Measurements from ENCODE around the gene JMJD1C.

The JMJD1C gene

DNA sequence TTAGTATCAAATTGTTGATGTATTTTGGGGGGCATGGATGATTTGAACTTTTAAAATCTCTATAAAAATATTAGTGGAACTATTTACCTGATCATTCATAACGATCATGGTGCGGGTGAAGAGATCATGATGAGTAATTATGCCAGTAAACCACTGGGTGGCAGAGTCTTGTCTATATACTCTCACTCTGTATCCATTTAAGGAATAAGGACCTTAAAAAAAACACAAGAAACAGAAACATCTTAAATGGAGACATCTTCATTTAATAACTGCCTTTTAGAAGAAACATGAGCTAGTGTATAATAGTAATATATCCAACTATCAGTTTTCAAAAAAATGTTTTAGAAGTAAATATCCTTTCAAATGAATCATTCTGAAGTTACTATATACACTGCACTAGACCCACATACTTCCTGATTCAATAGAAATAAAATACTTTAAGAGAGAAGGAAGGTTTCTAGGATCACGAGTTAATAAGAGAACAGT is 248.6 kb downstream of the JMJD1C start:
- no peak for DNase-seq (ENCODE audit: low spot score)
- Histone ChIP-seq H3K79me1 (ENCODE audit: low read depth, low read length) (no peaks in the 10 kb centered on the region), H3K4me3 (ENCODE audit: low read length in 2 of 2) (no peak overlapping the region), H3K23ac (ENCODE audit: low read depth, low read length, poor library complexity) (no peak overlapping the region), H2BK5ac (ENCODE audit: low read length) (no peak overlapping the region), H4K91ac (ENCODE audit: low read depth, low read length, poor library complexity) (no peak overlapping the region), H3K14ac (ENCODE audit: low read length) (no peak overlapping the region), H2AK5ac (ENCODE audit: low read depth, low read length) (no peak overlapping the region), H3K4me1 (ENCODE audit: control insufficient read depth in 2 of 2, insufficient read depth in 1 of 2, low read depth in 1 of 2, low read length in 2 of 2) (no peaks in the 10 kb centered on the region), H2BK12ac (ENCODE audit: low read length) (no peak overlapping the region), H3K18ac (ENCODE audit: low read length) (no peak overlapping the region), H3K4ac (ENCODE audit: low read length) (no peak overlapping the region), H2AFZ (ENCODE audit: low read length) (no peak overlapping the region), H2BK15ac (ENCODE audit: low read length) (no peak overlapping the region), H3K27me3 (ENCODE audit: control insufficient read depth in 3 of 3, insufficient read depth in 3 of 3, low read depth in 1 of 3, low read length in 3 of 3) (no peaks in the 10 kb centered on the region), H3K9me3 (replicated peaks in 1 of 2; ENCODE audit: control insufficient read depth in 2 of 2, insufficient read depth in 1 of 2, low read depth in 1 of 2, low read length in 2 of 2) (peaks cover 0 to under 1% of the 10 kb centered on the region in 2 donors), H2BK120ac (ENCODE audit: low read depth, low read length) (no peak overlapping the region), H3K36me3 (replicated peaks in 1 of 2; ENCODE audit: control insufficient read depth in 2 of 2, insufficient read depth in 2 of 2, low read length in 2 of 2) (peaks cover 8 to 52% of the 10 kb centered on the region in 2 donors), H3K27ac (replicated peaks; ENCODE audit: low read length) (no peak overlapping the region), H3K4me2 (ENCODE audit: insufficient read depth, low read length, poor library complexity, severe bottlenecking) (no peak overlapping the region), H3K9ac (ENCODE audit: low read depth, low read length, poor library complexity) (no peak overlapping the region), H4K8ac (ENCODE audit: low read depth, low read length) (no peak overlapping the region)
- WGBS, 2 donors (ENCODE audit: extremely low coverage in 2 of 2, insufficient read length in 2 of 2, insufficient replicate concordance in 1 of 2), result no CpG with 5 or more reads among the region's 3 CpGs

DNA sequence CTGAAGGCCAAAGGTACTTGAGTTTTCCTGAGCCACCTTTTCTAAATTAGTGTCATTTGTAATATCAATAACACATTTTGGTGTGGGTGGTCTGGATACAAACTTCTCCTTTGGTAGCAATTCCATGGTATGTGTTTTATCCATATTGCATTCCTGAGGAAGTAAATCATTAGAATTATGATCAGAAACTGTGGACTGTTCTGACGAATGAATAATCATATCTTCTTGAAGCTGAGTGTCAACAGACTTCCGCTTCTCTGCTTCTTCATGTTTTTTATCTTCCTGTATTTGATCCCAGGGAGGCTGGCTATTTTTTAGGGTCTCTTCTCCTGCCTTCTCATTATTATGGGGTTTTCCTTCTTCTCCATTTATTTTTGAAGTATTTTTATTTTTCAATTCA is 251.2 kb downstream of the JMJD1C start:
- no peak for DNase-seq (ENCODE audit: low spot score)
- H3K9ac ChIP-seq (ENCODE audit: low read depth, low read length, poor library complexity), result no peak overlapping the region
- peaks cover 8 to 73% of the 10 kb centered on the region in 2 donors for H3K36me3 ChIP-seq (replicated peaks in 1 of 2; ENCODE audit: control insufficient read depth in 2 of 2, insufficient read depth in 2 of 2, low read length in 2 of 2)
- H3K4me3 ChIP-seq (ENCODE audit: low read length in 2 of 2), result no peak overlapping the region
- H3K23ac ChIP-seq (ENCODE audit: low read depth, low read length, poor library complexity), result no peak overlapping the region
- no peak overlapping the region for H2AFZ ChIP-seq (ENCODE audit: low read length)
- H2BK12ac ChIP-seq (ENCODE audit: low read length), result no peak overlapping the region
- no peak overlapping the region for H3K4ac ChIP-seq (ENCODE audit: low read length)
- no peak overlapping the region for H3K14ac ChIP-seq (ENCODE audit: low read length)
- no peak overlapping the region for H2BK120ac ChIP-seq (ENCODE audit: low read depth, low read length)
- no peak overlapping the region for H2BK15ac ChIP-seq (ENCODE audit: low read length)
- H3K4me2 ChIP-seq (ENCODE audit: insufficient read depth, low read length, poor library complexity, severe bottlenecking), result no peak overlapping the region
- H4K91ac ChIP-seq (ENCODE audit: low read depth, low read length, poor library complexity), result no peak overlapping the region
- no peak overlapping the region for H3K18ac ChIP-seq (ENCODE audit: low read length)
- no peak overlapping the region for H4K8ac ChIP-seq (ENCODE audit: low read depth, low read length)
- peaks cover 0 to 5% of the 10 kb centered on the region in 2 donors for H3K9me3 ChIP-seq (replicated peaks in 1 of 2; ENCODE audit: control insufficient read depth in 2 of 2, insufficient read depth in 1 of 2, low read depth in 1 of 2, low read length in 2 of 2)
- no peak overlapping the region for H3K27ac ChIP-seq (replicated peaks; ENCODE audit: low read length)
- no CpG with 5 or more reads among the region's 2 CpGs for WGBS, 2 donors (ENCODE audit: extremely low coverage in 2 of 2, insufficient read length in 2 of 2, insufficient replicate concordance in 1 of 2)
- no peaks in the 10 kb centered on the region for H3K27me3 ChIP-seq (ENCODE audit: control insufficient read depth in 3 of 3, insufficient read depth in 3 of 3, low read depth in 1 of 3, low read length in 3 of 3)
- H2AK5ac ChIP-seq (ENCODE audit: low read depth, low read length), result no peak overlapping the region
- no peaks in the 10 kb centered on the region for H3K79me1 ChIP-seq (ENCODE audit: low read depth, low read length)
- no peak overlapping the region for H2BK5ac ChIP-seq (ENCODE audit: low read length)
- no peaks in the 10 kb centered on the region for H3K4me1 ChIP-seq (ENCODE audit: control insufficient read depth in 2 of 2, insufficient read depth in 1 of 2, low read depth in 1 of 2, low read length in 2 of 2)

DNA sequence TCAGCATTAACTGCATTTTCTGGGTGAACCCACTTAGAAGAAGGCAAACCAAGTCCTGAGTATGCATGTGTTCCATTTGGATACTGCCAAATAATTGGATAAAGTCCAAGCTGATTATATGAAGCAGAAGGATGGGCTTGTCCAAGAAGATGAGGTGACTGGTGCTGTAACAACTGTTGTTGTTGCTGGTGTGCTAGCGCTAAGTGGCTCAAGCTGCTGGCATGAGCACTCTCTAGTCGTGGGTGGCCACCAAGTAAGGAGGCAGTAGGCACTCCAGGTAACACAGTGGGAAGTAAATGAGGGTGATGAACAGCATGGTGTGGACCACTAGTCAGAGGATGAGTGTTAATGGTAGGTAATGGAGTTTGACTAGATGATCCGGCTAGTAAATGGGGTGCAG is 252.3 kb downstream of the JMJD1C start:
- no peak overlapping the region for H4K91ac ChIP-seq (ENCODE audit: low read depth, low read length, poor library complexity)
- no CpG with 5 or more reads among the region's 3 CpGs for WGBS, 2 donors (ENCODE audit: extremely low coverage in 2 of 2, insufficient read length in 2 of 2, insufficient replicate concordance in 1 of 2)
- no peak overlapping the region for H4K8ac ChIP-seq (ENCODE audit: low read depth, low read length)

DNA sequence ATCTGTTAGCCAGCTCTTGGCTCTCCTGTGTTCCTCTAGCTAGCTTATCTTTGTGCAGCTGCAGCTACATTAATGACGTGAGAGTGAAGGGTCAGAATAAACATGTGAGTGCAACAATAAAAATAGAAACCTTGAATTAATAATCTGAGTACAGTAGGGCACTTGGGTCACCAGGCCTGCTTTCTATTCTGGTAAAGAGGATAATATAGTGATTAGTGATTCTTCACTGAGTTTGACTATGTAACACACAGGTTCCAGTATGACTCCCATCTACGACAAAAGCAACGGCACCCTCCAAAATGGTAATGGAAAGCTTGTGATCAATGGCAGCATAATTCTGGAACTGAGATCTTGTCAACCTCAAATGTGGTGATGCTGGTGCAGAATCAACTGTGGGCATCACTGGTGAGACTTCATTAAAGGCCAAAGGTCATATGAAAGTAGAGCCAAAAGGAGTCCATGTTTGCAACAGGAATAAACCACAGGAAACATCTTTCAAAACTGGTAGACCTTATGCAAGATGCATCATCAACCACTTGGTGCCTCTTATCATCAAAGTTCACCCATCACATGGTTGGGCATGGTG is 255.1 kb downstream of the JMJD1C start:
- Histone ChIP-seq H3K4ac (ENCODE audit: low read length) (no peak overlapping the region), H3K27ac (replicated peaks; ENCODE audit: low read length) (no peak overlapping the region), H4K8ac (ENCODE audit: low read depth, low read length) (no peak overlapping the region), H2BK120ac (ENCODE audit: low read depth, low read length) (no peak overlapping the region), H3K18ac (ENCODE audit: low read length) (no peak overlapping the region), H2BK15ac (ENCODE audit: low read length) (no peak overlapping the region), H2BK12ac (ENCODE audit: low read length) (no peak overlapping the region), H3K36me3 (replicated peaks in 1 of 2; ENCODE audit: control insufficient read depth in 2 of 2, insufficient read depth in 2 of 2, low read length in 2 of 2) (peaks cover 10 to 98% of the 10 kb centered on the region in 2 donors), H3K27me3 (ENCODE audit: control insufficient read depth in 3 of 3, insufficient read depth in 3 of 3, low read depth in 1 of 3, low read length in 3 of 3) (no peaks in the 10 kb centered on the region), H3K9ac (ENCODE audit: low read depth, low read length, poor library complexity) (no peak overlapping the region), H4K91ac (ENCODE audit: low read depth, low read length, poor library complexity) (no peak overlapping the region), H3K14ac (ENCODE audit: low read length) (no peak overlapping the region), H2AFZ (ENCODE audit: low read length) (no peak overlapping the region), H3K4me3 (ENCODE audit: low read length in 2 of 2) (no peak overlapping the region), H2BK5ac (ENCODE audit: low read length) (no peak overlapping the region), H3K9me3 (replicated peaks in 1 of 2; ENCODE audit: control insufficient read depth in 2 of 2, insufficient read depth in 1 of 2, low read depth in 1 of 2, low read length in 2 of 2) (peaks cover 0 to 5% of the 10 kb centered on the region in 2 donors), H3K23ac (ENCODE audit: low read depth, low read length, poor library complexity) (no peak overlapping the region), H3K4me2 (ENCODE audit: insufficient read depth, low read length, poor library complexity, severe bottlenecking) (no peak overlapping the region), H3K4me1 (ENCODE audit: control insufficient read depth in 2 of 2, insufficient read depth in 1 of 2, low read depth in 1 of 2, low read length in 2 of 2) (peaks cover 5 to 15% of the 10 kb centered on the region in 2 donors), H2AK5ac (ENCODE audit: low read depth, low read length) (no peak overlapping the region), H3K79me1 (ENCODE audit: low read depth, low read length) (no peaks in the 10 kb centered on the region)
- WGBS, 2 donors (ENCODE audit: extremely low coverage in 2 of 2, insufficient read length in 2 of 2, insufficient replicate concordance in 1 of 2), result no CpG with 5 or more reads among the region's 3 CpGs
- DNase-seq (ENCODE audit: low spot score), result no peak

More for the DNA sequence above, 252.3 kb downstream of the JMJD1C start:
- no peak overlapping the region for H3K14ac ChIP-seq (ENCODE audit: low read length)
- H3K27me3 ChIP-seq (ENCODE audit: control insufficient read depth in 3 of 3, insufficient read depth in 3 of 3, low read depth in 1 of 3, low read length in 3 of 3), result no peaks in the 10 kb centered on the region
- H3K4ac ChIP-seq (ENCODE audit: low read length), result no peak overlapping the region
- H2AK5ac ChIP-seq (ENCODE audit: low read depth, low read length), result no peak overlapping the region
- DNase-seq (ENCODE audit: low spot score), result no peak
- no peak overlapping the region for H3K18ac ChIP-seq (ENCODE audit: low read length)
- no peak overlapping the region for H3K4me2 ChIP-seq (ENCODE audit: insufficient read depth, low read length, poor library complexity, severe bottlenecking)
- no peaks in the 10 kb centered on the region for H3K79me1 ChIP-seq (ENCODE audit: low read depth, low read length)
- H2BK12ac ChIP-seq (ENCODE audit: low read length), result no peak overlapping the region
- H3K9me3 ChIP-seq (replicated peaks in 1 of 2; ENCODE audit: control insufficient read depth in 2 of 2, insufficient read depth in 1 of 2, low read depth in 1 of 2, low read length in 2 of 2), result peaks cover 0 to 5% of the 10 kb centered on the region in 2 donors
- H3K23ac ChIP-seq (ENCODE audit: low read depth, low read length, poor library complexity), result no peak overlapping the region
- no peak overlapping the region for H3K4me3 ChIP-seq (ENCODE audit: low read length in 2 of 2)
- no peak overlapping the region for H2BK5ac ChIP-seq (ENCODE audit: low read length)
- no peak overlapping the region for H2AFZ ChIP-seq (ENCODE audit: low read length)
- no peak overlapping the region for H3K9ac ChIP-seq (ENCODE audit: low read depth, low read length, poor library complexity)
- no peak overlapping the region for H2BK15ac ChIP-seq (ENCODE audit: low read length)
- no peak overlapping the region for H2BK120ac ChIP-seq (ENCODE audit: low read depth, low read length)
- H3K27ac ChIP-seq (replicated peaks; ENCODE audit: low read length), result no peak overlapping the region
- peaks cover under 1 to 5% of the 10 kb centered on the region in 2 donors for H3K4me1 ChIP-seq (ENCODE audit: control insufficient read depth in 2 of 2, insufficient read depth in 1 of 2, low read depth in 1 of 2, low read length in 2 of 2)
- peaks cover 8 to 83% of the 10 kb centered on the region in 2 donors for H3K36me3 ChIP-seq (replicated peaks in 1 of 2; ENCODE audit: control insufficient read depth in 2 of 2, insufficient read depth in 2 of 2, low read length in 2 of 2)

Measured in neuronal stem cell (in vitro differentiated cells).